GM10248 (cell line): ENCODE data around the gene NKD1.

Experiments
- CTCF ChIA-PET: fragments of 300-600 bp; sonication (Branson Sonifier 250); formaldehyde crosslinking; extraction: SDS; loops from one replicate; lab custom pipeline; 2021; ENCODE audit warnings: antibody characterized with exemption; lab: Yijun Ruan, JAX
- POLR2A ChIA-PET: fragments of 350-650 bp; sonication (Branson Sonifier 250); formaldehyde crosslinking; extraction: SDS; loops from one replicate; lab custom pipeline; 2020; ENCODE audit warnings: antibody characterized with exemption; lab: Yijun Ruan, JAX
- DNase-seq: peaks from one replicate; pipeline ENCODE4 v3.0.0; 2012; ENCODE audit errors: extremely low spot score
- TF ChIP-seq, protein P1 (sequence below): IDR thresholded peaks from 2 replicates; pipeline ENCODE4 v1.5.1; 2012; ENCODE audit warnings: mild to moderate bottlenecking, low read depth; ENCODE audit errors: extremely low read depth, missing control alignments, control extremely low read depth

Gene NKD1

DNA sequence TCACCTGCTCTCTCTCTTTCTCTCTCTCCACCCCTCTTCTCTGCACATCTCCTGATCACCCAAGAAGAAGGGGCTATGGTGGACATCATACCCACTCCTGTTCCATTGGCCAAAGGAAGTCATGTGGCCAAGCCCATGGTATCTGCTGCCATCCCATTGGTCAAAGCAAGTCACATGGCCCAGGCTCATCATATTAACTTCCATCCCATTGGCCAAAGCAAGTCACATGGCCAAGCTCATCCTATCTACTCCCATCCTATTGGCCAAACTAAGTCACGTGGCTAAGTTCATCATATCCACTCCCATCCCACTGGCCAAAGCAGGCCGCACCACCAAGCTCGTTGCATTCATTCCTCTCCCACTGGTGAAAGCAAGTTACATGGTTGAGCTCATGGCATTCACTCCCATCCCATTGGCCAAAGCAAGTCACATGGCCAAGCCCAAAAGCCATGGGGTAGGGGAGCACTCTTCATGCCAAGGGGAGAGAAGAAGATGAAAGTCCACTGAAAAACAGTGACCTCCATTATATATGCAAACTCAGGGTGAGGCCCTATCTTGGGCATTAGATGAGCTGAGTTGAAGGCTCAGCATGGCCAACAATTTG is 103.7 kb downstream of the NKD1 start:
- DNase-seq, result no peak
- CTCF ChIA-PET, result interaction anchor here (1.1 to 8.4 kb wide), 4 partner anchors 10 to 25 kb away, joined by 3 to 83 read pairs (median 4); no protein-coding TSS in a partner anchor
- TF ChIP-seq, protein P1, sequence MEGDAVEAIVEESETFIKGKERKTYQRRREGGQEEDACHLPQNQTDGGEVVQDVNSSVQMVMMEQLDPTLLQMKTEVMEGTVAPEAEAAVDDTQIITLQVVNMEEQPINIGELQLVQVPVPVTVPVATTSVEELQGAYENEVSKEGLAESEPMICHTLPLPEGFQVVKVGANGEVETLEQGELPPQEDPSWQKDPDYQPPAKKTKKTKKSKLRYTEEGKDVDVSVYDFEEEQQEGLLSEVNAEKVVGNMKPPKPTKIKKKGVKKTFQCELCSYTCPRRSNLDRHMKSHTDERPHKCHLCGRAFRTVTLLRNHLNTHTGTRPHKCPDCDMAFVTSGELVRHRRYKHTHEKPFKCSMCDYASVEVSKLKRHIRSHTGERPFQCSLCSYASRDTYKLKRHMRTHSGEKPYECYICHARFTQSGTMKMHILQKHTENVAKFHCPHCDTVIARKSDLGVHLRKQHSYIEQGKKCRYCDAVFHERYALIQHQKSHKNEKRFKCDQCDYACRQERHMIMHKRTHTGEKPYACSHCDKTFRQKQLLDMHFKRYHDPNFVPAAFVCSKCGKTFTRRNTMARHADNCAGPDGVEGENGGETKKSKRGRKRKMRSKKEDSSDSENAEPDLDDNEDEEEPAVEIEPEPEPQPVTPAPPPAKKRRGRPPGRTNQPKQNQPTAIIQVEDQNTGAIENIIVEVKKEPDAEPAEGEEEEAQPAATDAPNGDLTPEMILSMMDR, result no peak
- POLR2A ChIA-PET, result no interaction called here

DNA sequence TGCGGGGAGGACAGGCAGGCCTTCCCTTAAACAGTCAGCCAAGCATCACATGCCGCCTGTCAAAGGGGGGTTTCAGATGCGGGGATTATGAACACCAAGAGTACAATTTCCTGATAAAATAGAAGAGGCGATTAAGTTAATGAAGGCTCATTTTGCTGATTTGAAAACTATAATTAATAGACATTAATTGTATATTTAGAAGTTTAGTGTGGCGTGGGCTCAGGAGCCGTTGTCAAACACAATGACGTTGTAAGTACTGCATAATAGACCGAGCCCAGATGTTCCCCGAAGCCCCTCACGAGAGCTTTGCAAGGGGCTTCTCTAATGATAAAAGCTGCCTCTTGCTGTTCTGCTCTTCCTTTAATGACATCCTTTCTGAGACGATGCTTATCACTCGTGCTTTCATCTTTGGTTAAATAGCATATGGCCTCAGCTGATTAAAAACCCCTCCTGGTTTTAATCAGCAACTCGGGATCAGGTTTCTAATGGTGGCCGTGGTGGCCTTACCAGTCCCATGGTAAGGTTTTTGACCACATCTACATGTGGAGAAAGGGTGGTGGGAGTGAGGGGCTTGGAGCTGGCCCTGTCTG is 104.7 kb downstream of the NKD1 start:
- CTCF ChIA-PET, result interaction anchor here (1.0 to 8.4 kb wide), 4 partner anchors 10 to 628 kb away, joined by 3 to 83 read pairs (median 4); partner anchors contain the start of gene CNEP1R1
- DNase-seq, result no peak

DNA sequence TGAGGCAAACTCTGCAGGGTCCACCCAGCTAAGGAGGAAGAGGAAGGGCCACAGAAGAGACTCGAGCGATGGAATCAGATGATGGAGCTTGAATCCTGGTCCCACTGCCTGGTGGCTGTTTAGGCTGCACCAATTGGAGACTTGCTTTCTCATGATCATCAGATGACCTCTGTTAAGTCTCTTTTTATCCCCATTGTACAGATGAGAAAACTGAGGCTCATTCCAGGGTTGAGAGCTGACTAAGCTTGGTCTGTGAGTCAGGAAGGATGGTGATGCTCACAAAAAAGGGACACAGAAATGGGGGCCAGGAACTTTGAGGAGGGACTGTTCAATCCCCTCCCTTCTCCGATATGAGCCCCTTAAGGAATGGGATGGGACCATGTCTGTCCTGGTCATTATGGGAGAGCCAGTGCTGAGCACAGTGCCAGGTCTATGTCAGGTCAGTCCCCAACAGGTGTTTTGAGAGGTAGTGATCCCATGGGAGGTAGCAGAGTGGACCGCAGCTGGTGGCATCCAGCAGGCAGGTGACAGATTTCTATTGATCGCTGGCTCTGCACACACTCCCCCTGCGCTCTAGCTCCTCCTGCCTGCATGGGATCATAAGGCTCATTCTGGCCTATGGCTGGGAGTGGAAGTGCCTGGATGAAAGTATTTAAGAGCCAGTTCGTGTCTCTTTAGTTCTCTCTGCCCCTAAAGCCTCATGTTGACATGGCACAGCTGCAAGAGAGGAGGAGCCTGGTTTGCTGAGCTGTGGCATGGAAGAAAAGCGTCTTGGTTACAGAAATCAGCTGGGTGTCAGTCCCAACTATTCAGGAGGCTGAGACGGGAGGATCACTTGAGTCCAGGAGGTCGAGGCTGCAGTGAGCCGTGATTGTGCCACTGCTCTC is 105.7 kb downstream of the NKD1 start:
- no peak for DNase-seq
- POLR2A ChIA-PET, result no interaction called here
- CTCF ChIA-PET, result interaction anchor here (1.0 to 8.4 kb wide), 4 partner anchors 11 to 629 kb away, joined by 3 to 83 read pairs (median 4); partner anchors contain the start of gene CNEP1R1
- TF ChIP-seq, protein P1, result no peak

More for the DNA sequence above, 104.7 kb downstream of the NKD1 start:
- TF ChIP-seq, protein P1, result no peak
- POLR2A ChIA-PET, result no interaction called here

DNA sequence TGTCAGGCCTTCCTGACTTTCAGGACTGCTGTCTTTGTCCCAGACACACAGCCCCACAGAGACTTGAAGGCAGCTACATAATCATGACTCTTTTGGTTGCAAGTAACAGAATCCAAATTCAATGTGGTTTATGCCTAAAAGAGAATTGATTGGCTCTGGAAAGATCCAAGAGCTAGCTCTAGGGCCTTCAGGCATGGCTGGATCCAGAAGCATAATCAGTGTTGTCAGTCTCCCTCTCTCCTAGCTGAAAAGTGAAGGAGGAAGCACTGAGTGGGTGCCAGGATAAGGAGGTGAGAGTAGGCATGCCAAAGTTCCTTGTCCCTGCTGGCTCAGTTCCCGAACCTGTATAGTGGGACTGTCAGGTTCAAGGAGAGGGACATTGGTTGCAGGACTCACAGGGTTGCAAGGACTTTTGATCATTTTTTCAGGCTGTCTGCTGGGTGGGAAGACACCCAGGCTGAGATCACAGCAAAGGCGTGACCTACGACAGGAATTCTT is 107.4 kb downstream of the NKD1 start:
- ChIA-PET CTCF (interaction anchor here (0.8 to 8.4 kb wide), 3 partner anchors 10 to 151 kb away, joined by 3 to 83 read pairs (median 3); no protein-coding TSS in a partner anchor), POLR2A (no interaction called here)
- TF ChIP-seq, protein P1, result no peak
- no peak for DNase-seq

DNA sequence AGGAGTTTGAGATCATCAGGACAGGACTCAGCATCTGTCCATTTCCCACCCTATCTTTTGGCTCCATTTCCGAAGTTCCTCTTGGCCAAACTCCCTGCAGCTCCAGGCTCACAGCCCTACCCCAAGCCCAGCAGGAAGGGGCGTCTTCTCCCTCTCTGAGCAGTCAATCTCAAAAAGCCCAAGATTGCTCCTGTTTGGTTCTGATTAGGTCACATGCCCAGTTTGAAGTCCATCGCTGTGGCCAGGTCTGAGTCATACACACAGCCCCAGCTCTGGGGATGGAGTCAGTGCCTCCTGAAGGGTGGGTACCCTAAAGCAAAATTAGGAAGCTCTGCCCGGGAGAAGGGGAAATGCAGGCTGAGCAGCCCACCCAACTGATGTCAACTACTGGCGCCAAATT is 109.0 kb downstream of the NKD1 start:
- POLR2A ChIA-PET, result no interaction called here
- CTCF ChIA-PET, result no interaction called here
- DNase-seq, result no peak
- TF ChIP-seq, protein P1, result no peak

DNA sequence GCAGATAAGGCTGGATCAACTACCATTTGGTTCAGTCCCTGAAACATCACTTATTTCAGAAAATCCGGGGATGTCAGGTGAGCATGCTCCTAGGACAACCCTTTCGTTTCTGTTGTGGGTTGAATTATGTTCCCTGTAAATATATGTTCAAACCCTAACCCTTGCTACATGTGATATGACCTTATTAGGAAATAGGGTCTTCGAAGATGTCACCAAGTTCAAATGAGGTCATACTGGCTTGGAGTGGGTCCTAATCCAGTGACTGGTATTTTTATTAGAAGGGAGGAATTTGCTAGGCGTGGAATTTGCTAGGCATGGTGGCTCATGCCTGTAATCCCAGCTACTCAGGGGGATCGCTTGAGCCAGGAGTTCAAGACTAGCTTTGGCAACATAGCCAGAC is 111.6 kb downstream of the NKD1 start:
- POLR2A ChIA-PET, result no interaction called here
- CTCF ChIA-PET, result interaction anchor here (0.9 to 1.0 kb wide), 2 partner anchors 11 to 147 kb away, joined by 3 read pairs; no protein-coding TSS in a partner anchor
- no peak for DNase-seq
- TF ChIP-seq, protein P1, result no peak
